Pons (tissue), 1 donor: Measurements from ENCODE around the gene MEGF11.

Experiments used
- DNase-seq: peaks from one replicate; pipeline ENCODE4 v3.0.0-alpha.2; 2016; ENCODE audit warnings: low spot score

MEGF11 gene

GRCh38 chr15:65847989-65848388 lies 405.6 kb downstream of the MEGF11 start:
- no peak for DNase-seq

- DNase-seq: no peak
Measured at GRCh38 chr15:65845826-65846519, 407.6 kb downstream of the MEGF11 start.
